Stimulated activated CD4-positive, alpha-beta T cell treated with anti-CD3 and anti-CD28 coated beads, TNF-alpha, amount 100 ng/mL, for 48 hours (primary cell): ENCODE results near the gene ATXN2L.
"Not testable (repeated sequence)": the region's sequence is repeated elsewhere in the genome, so short reads cannot be mapped to it uniquely, and the experiment has no call there.

ENCODE experiments used
- DNase-seq, 3 donors: peaks; one replicate each; pipeline ENCODE4 v3.0.0-alpha.2; 2020; ENCODE audit warnings: low read depth in 3 of 3

Gene ATXN2L

DNA sequence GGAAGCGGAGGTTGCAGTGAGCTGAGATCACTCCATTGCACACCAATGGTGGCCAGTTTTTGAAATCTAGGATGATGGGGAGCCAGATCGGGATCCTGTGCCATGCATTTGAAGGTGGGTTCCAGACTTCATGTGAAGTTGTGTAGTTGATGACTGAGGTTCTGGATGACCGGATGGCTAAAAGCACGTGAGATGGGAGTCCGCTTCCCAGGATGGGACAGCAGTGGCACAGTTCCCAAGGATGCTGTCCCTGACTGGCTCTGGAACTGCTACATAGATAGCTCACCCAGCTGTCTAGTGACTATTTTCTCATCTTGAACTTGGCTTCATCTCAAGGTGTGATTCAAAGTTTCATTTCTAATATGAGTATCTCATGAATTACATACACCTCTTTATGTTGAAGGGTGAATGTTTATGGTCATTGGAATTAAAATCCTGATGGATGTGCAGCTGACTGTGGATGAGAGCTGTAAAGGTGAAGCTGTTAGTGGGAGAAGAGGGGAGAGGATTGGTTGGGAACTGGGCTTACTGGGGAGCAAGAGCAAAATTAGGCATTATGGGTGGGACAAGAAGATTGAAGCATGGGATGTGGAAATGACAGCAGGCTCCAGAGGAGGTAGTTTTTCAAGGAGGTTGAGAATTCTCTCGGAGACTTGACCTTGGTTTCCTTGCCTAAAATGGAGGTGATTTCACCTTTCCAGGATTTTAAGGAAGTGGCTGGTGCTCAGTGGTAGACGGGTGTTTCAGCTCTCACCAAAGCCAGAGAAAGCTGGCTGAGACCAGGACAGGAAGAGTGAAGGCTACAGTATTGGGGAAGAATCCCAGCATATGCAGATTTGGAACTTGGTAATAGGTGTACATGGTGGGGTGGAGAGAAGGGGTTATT is 15.1 kb downstream of the ATXN2L start:
- no peak for DNase-seq

DNA sequence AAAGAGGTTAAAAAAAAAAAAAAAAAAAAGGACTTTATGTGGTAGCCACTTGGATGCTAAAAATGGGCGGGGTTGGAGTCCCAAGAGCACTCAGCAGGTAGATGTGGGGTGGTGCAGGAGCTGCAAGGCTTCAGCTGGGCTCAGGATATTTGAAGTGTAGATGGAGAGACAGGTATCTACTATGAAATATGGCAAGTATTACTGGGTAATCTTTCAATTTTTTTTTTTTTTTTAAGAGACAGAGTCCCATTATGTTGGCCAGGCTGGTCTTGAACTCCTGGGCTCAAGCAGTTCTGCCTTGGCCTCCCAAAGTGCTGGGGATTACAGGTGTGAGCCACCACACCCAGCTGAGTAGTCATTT is 15.7 kb downstream of the ATXN2L start:
- no peak for DNase-seq

DNA sequence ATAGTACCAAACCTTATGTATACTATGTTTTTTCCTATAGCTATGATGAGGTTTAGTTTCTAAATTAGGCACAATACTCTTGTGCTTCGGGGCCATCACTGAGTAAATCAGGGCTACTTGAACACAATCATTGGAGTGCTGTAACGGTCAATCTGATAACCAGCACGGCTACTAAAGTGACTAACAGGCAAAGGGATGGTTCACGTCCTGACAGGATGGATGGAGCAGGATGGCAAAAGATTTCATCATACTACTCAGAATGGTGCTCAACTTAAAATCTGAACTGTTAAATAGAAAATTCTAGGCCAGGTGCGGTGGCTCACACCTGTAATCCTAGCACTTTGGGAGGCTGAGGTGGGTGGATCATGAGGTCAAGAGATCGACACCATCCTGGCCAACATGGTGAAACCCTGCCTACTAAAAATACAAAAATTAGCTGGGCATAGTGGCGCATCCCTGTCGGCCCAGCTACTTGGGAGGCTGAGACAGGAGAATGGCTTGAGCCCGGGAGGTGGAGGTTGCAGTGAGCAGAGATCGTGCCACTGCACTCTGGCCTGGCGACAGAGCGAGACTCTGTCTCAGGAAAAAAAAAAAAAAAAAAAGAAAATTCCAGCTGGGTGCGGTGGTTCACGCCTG is 16.3 kb downstream of the ATXN2L start:
- DNase-seq: no peak

DNA sequence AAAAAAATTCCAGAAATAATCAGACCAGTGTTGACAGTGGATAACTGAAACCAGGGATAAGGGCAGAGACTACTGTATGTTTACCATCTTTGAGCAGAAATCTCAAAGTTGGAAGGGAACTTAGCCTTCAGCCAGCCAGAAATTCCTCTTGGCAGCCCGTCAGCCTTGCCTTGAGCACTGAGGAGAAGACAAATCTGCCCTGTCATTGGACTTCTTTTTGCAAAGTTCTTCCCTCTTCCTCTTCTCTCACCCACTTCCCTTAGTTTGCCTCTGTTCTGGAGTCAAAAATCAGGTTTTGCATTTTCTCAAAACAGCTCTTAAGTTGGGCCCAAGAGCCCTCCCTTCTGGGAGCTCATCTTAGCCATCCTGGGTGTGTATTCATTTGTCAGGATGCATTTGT is 17.1 kb downstream of the ATXN2L start:
- no peak for DNase-seq

DNA sequence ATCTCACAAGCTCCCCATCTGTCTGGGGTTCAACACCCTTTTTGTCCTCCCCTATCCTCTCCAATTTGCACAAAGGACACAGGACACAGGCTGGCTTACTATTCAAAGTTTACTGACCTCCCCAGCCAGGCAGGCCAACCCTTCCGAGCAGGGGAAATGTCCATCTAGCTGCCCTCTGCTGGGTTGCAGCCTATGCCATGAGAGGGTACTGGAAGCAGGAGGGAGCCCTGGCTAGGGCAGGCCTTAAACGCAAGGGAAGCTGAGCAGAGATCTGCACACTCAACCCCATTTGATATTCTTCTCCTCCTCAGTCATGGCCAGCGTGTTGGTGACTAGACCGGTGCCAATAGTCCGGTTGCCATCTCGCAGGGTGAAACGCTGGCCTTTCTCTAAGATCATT is 19.9 kb downstream of the ATXN2L start:
- no peak for DNase-seq

DNA sequence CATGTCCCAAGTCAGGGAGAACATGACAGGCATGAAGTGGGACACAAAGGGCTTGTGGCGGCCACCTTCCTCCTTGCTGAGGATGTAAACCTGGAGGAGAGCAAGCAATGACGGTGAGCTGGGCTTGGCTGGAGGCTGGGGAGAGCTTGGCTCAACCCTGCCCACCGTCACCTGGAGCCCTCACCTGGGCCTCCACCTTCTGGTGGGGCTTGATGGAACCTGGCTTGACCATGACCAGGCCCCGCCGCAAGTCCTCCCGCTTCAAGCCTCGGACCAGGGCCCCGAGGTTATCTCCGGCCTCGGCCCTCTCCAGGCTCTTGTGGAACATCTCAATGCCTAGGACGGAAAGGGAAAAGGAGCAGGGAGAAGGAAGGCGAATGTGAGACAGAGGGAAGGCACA is 21.0 kb downstream of the ATXN2L start:
- DNase-seq: no peak

DNA sequence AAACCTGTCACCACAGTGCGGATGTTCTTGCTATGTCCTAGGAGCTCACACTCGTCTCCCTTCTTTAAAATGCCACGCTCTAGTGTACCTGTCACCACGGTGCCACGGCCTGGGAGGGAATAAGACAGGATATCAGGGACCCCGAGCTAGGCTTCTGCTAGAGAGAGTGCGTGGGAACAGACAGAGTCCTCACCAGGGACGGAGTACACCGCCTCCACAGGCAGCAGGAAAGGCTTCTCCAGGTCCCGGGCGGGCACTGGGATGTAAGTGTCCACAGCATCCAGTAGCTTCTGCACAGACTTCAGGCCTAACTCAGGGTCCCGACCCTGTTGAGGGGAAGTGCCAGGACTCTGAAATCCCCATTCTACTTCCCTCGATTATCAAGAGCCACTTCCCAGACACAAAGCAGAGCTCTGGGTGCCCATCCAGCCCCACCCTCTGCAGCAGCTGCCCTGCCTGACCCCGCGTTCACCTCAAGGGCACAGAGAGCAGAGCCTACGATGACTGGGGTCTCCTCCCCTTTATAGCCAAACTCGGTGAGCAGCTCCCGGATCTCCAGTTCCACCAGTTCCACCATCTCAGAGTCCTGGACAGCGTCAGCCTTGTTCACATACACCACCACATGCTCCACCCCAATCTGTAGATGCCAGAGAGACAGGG is 21.6 kb downstream of the ATXN2L start:
- DNase-seq: no peak

DNA sequence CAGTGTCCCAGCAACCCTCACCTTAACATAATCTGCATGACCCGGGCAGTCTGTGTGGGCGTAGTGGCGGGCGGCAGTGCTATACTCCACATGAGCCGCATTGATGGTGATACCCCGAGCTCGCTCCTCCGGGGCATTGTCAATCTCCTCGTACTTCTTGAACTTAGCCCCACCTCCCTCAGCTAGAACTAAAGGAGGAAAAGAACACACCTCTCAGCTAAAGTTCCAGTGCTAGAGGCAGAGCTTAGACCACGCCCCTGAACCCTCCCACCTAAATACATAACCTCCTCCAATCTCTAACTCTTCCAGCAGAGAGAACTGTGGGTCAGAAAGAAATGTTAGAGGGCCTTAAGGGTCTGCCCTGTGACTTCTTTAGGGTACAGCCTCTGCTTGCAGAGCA is 22.5 kb downstream of the ATXN2L start:
- peak in 1 of 3 donors; percentile 40 for DNase-seq

DNA sequence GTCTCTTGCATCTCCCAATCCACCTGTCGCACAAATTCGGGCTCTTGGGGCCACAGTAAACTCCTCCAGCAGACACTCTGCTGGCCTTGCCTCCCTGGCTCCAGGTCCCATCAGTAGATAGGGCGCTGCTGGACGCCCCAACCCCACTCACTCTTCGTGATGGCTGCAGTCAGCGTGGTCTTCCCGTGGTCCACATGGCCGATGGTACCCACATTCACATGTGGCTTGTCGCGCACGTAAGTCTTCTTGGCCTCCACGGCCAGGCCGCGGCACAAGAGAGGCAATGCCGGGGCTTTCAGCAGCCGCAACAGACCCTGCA is 22.9 kb downstream of the ATXN2L start:
- no peak for DNase-seq

DNA sequence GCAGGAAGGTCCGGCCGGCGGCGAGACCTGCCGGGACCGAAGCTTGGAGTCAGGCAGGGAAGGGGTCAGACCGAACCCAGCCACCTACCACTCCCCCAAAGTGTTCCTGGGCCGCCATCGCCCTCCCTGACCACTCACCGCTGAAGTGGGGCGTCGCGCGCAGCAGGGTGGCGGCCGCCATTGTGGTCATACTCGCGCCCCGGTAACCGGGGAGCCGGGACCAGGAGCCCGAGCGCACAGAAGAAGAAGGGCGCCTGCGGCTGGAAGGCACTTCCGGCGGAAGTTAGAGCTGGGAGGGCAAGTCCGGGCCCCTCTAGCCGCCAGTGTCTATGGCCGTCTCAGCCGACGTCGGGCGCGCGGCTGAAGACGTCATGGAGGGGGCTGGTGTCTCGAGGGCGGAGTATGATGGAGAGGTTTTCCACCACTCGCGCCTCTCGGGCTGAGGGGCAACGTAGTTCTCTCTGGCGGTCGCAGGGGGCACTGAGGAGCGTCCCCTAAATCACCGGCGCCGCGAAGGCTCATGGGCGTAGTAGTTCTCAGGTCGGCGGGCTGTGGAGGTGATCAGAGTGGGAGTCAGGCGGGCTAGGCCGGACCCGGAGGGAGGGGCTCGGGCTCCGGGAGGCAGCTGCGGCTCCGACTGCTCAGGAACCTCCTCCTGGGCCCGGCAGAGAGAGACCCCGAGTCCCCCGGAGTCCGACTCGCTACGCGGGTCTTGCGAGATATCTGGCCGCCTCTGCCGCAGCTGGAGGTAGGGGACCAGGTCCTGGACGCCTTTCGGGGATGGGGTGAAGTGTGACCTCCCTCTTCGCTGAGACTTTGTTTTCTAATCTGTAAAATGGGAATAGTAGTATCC is 23.5 kb downstream of the ATXN2L start, which contains the start of gene TUFM:
Gene TUFM (minus strand): TSS at position 269 of the 853 bp plus-strand sequence. CDS start 79 bp downstream, at position 190.
- peak; percentile 93 to 98 (median 96) for DNase-seq

DNA sequence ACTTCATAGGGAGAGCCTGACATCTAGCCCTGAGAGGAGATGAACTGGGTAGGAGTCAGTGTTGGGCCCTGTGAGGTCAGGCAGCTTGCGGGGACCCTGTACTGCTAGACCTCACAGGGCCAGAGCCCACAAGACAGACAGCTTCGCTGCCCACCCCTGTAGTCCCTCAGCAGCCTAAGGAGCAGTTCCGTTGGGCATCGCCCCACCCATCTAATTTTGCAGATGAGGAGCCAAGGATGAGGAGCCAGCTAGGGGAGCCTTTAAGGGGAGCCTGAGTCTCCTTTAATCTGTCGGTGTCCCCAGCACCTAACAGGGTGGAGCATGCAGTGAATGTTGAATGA is 24.1 kb downstream of the ATXN2L start:
- no peak for DNase-seq

DNA sequence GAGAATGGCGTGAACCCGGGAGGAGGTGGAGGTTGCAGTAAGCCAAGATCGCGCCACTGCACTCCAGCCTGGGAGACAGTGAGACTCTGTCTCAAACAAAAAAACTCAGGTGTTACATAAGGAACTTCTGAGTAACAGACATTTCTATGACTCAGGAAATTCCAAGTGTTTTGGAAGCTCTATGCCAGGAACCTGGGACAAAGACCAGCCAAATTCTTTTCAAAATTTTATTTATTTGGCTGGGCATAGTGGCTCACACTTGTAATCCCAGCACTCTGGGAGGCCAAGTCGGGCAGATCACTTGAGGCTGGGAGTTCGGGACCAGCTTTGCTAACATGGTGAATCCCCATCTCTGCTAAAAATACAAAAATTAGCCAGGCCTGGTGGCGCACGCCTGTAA is 35.6 kb downstream of the ATXN2L start:
- no peak for DNase-seq

DNA sequence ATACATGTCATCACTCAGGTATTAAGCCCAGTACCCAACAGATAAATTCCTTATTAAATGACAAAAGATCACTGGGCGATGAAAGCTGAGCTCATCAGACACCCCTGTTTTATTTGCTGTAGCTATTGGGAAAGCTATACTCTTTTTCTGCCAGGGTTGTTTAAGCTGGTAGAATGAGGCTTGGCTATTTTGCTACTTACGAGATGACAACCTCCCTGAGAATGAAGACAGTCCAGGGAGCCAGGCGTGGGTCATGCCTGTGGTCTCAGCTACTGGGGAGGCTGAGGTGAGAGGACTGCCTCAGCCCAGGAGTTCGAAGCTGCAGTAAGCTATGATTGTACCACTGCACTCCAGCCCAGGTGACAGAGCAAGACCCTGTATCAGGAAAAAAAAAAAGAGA is 36.5 kb downstream of the ATXN2L start:
- DNase-seq: no peak

DNA sequence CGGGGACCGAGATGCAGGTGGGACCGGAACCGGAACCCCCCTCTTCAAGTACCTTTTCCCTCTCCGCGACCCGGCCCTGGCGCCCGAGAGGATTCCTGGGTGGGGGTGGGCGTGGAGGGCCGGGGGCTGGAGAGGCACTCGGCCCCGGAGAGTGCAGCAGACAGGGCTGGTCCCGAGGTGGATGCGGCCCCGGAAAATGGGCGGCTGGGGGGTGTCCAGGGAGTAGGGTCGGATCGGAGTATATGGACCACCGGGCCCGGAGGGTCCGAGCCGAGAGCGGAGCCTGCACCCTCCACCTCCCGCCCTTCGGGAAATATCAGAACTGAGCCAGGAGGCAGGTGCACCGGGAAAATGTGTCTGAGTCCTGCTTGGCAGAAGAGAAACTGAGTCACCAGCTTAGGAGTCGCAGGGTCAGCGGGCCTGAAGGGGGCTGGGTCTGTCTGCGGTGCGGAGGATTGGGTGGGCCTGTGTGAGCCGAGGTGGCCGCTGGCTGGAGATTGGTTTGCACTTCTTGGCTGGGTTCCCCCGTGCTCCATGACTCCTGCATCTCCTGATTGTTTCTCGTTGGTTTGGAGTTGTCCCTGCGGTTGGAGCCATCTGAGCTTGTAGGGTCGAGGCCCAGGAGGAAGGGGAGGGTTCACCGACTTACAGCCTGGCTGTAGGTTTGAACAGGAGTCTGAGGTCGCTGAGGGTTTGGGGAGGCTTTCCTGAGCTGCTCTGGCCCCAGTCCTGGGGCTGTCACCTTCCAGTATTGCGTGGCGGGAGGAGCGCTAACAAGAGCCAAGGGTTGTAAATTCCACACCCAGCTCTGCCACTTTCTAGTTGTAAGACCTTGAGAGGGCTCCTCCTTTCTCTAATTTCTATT is 41.4 kb downstream of the ATXN2L start:
- DNase-seq: no peak

DNA sequence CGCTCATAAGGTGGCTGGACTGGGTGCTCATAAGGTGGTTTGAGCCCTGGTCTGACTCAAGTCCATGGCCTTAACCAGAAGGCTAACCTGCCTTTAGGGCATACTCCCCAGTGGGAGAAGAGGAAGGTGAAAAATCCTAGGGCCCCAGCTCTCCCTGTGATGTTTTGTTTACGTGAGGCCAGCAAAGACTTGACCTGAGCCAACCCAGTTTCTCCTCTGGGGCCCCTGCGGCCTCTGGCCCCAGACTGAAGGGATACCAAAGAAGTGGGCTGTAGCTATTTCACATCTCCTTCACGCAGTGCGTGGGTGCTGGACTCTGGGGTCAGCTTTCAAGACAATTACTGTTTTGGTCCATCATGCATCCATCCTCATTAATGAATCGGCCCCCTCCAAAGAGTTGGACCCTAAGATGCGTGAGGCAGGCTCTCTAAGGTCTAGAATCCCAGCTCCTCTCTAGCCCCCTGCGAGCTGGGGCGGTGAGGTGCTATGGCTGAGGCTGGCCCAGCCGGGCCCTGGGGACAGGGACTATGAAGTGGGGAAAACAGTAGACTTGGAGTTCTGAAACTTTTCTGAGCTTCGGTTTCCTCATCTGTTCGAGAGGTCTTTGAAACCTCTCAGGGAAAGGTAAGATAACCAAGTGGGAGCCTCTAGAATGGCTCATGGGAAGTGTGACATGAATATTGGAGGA is 42.3 kb downstream of the ATXN2L start:
- no peak for DNase-seq

DNA sequence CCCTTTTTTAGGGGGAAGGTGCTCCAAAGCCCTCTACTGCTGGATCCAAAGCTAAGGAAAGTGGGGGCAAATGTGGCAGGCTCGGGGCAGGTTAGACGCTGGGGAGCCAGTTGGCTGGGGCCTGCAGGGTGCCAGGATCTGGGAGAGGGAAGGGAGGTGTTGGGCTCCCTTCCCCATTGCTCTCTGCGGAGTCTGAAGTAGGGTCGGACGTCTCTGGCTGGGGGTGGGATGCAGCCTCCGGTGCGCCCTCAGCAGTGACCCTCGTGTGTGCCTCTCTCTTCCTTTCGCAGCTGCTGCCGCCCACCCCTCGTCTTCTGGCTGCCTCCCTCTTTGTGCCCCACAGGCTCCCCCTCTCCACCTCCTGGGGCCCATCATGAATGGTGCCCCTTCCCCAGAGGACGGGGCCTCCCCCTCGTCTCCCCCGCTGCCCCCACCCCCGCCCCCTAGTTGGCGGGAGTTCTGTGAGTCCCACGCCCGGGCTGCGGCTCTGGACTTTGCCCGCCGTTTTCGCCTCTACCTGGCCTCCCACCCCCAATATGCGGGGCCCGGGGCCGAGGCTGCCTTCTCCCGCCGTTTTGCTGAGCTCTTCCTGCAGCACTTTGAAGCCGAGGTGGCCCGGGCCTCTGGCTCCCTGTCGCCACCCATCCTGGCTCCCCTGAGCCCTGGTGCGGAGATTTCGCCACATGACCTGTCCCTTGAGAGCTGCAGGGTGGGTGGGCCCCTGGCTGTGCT is 43.1 kb downstream of the ATXN2L start:
- DNase-seq: no peak

DNA sequence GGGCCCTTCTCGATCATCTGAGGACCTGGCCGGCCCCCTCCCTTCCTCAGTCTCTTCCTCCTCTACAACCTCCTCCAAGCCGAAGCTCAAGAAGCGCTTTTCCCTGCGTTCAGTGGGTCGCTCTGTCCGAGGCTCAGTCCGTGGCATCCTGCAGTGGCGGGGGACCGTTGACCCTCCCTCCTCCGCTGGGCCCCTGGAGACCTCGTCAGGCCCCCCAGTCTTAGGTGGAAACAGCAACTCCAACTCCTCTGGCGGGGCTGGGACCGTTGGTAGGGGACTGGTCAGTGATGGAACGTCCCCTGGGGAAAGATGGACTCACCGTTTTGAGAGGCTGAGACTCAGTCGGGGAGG is 43.6 kb downstream of the ATXN2L start:
- DNase-seq: no peak

DNA sequence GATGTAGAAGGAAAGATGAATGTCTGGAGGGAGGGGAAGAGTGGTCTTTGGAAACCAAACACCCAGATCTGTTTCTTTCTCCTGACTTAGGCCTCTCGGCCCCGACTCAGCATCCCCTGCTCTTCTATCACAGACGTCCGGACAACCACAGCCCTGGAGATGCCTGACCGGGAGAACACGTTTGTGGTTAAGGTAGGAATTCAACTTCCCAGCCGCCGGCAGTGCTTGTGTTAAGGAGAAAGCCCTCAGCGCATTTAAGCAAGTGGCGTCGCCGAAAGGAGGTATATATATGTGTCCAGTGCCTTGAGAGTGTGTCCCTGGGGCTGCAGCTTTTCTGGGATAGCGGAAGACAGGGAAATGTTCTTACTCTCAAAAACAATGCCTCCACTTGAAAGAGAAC is 44.4 kb downstream of the ATXN2L start:
- DNase-seq: no peak

DNA sequence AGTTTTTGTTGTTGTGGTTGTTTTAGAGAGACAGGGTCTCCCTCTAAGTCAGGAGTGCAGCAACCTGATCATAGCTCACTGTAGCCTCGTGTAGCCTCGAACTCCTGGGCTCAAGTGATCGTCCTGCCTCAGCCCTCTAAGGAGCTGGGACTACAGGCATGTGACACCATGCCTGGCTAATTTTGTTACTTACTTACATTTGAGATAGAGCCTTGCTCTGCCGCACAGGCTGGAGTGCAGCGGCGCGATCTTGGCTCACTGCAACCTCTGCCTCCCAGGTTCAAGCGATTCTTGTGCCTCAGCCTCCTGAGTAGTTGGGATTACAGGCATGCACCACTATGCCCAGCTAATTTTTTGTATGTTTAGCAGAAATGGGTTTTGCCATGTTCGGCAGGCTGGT is 44.8 kb downstream of the ATXN2L start:
- not testable (repeated sequence) for DNase-seq

DNA sequence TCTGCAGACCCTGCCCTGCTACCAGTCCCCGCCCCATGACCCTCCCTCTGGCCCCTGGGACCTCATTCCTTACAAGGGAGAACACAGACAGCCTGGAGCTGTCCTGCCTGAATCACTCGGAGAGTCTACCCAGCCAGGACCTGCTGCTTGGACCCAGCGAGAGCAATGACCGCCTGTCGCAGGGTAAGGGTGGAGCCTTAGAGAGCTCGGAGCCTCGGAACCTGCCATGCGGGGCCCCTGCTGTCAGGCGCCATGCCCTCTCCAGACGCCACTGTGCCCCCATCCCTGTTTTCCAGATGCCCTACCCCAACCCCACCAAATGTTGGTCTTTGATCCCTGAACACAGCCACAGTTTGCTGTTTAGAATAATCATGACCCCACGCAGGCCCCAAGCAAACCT is 46.4 kb downstream of the ATXN2L start:
- no peak for DNase-seq
